SK-N-SH treated with all-trans-retinoic acid at 6 μM for 48 hours (cell line): Measurements from ENCODE around the gene PTX3.

Source experiments
- ATAC-seq: fragments of 200-7000 bp; cut with Tn5 transposase; 3 replicates; pipeline ENCODE4 v1.9.1; 2020; ENCODE audit warnings: mild to moderate bottlenecking, moderate library complexity
- BACH2 ChIP-seq: fragments of 250-450 bp; sonication (Bioruptor Pico); IDR thresholded peaks from 2 replicates; pipeline ENCODE4 v1.9.0; 2021; ENCODE audit warnings: mild to moderate bottlenecking, borderline replicate concordance
- CSDC2 ChIP-seq: fragments of 250-450 bp; sonication (Bioruptor Pico); IDR thresholded peaks from 2 replicates; pipeline ENCODE4 v1.5.0; 2020; ENCODE audit warnings: mild to moderate bottlenecking, moderate library complexity
- ESRRG ChIP-seq: fragments of 250-450 bp; sonication (Bioruptor Pico); IDR thresholded peaks from 2 replicates; pipeline ENCODE4 v1.6.1; 2021; ENCODE audit warnings: mild to moderate bottlenecking
- GLIS3 ChIP-seq: fragments of 250-450 bp; sonication (Bioruptor Pico); IDR thresholded peaks from 2 replicates; pipeline ENCODE4 v1.5.0; 2020; ENCODE audit warnings: mild to moderate bottlenecking, moderate library complexity
- ISL1 ChIP-seq: fragments of 250-450 bp; sonication (Bioruptor Pico); IDR thresholded peaks from 2 replicates; pipeline ENCODE4 v2.1.2; 2022; ENCODE audit warnings: mild to moderate bottlenecking, moderate library complexity
- OSR1 ChIP-seq: fragments of 250-450 bp; sonication (Bioruptor Pico); IDR thresholded peaks from 2 replicates; pipeline ENCODE4 v1.8.0; 2022; ENCODE audit warnings: moderate library complexity, mild to moderate bottlenecking, inconsistent platforms
- PPARA ChIP-seq: fragments of 250-450 bp; sonication (Bioruptor Pico); IDR thresholded peaks from 2 replicates; pipeline ENCODE4 v1.5.0; 2020; ENCODE audit warnings: mild to moderate bottlenecking, borderline replicate concordance
- RARB ChIP-seq: fragments of 250-450 bp; sonication (Bioruptor Pico); IDR thresholded peaks from 2 replicates; pipeline ENCODE4 v1.8.0; 2021; ENCODE audit warnings: mild to moderate bottlenecking, moderate library complexity
- SNAI2 ChIP-seq: fragments of 250-450 bp; sonication (Bioruptor Pico); IDR thresholded peaks from 2 replicates; pipeline ENCODE4 v1.5.0; 2020; ENCODE audit warnings: mild to moderate bottlenecking, moderate library complexity
- TCF4 ChIP-seq: fragments of 250-450 bp; sonication (Bioruptor Pico); IDR thresholded peaks from 2 replicates; pipeline ENCODE4 v1.8.0; 2021; ENCODE audit warnings: mild to moderate bottlenecking, moderate library complexity, borderline replicate concordance
- TOX ChIP-seq: fragments of 250-450 bp; sonication (Bioruptor Pico); IDR thresholded peaks from 2 replicates; pipeline ENCODE4 v1.8.0; 2021; ENCODE audit warnings: mild to moderate bottlenecking, moderate library complexity, borderline replicate concordance
- ZFP3 ChIP-seq: fragments of 250-450 bp; sonication (Bioruptor Pico); IDR thresholded peaks from 2 replicates; pipeline ENCODE4 v1.5.0; 2020; ENCODE audit warnings: mild to moderate bottlenecking, moderate library complexity
- ZFP30 ChIP-seq: fragments of 450-650 bp; formaldehyde crosslinking; IDR thresholded peaks from 2 replicates; pipeline ENCODE4 v1.5.0; 2022; ENCODE audit warnings: mild to moderate bottlenecking, moderate library complexity
- ZNF565 ChIP-seq: fragments of 450-650 bp; formaldehyde crosslinking; conservative IDR thresholded peaks from 2 replicates; pipeline ENCODE4 v1.5.0; 2020; ENCODE audit warnings: low read depth, mild to moderate bottlenecking, moderate library complexity
- ZNF8 ChIP-seq: fragments of 450-650 bp; formaldehyde crosslinking; IDR thresholded peaks from 2 replicates; pipeline ENCODE4 v1.5.0; 2020; ENCODE audit warnings: mild to moderate bottlenecking, moderate library complexity
- TF ChIP-seq, protein P1 (sequence below): fragments of 250-450 bp; sonication (Bioruptor Pico); IDR thresholded peaks from 2 replicates; pipeline ENCODE4 v1.5.1; 2020; ENCODE audit warnings: low read depth, mild to moderate bottlenecking, moderate library complexity
- TF ChIP-seq, protein P2 (sequence below): fragments of 250-450 bp; sonication (Bioruptor Pico); IDR thresholded peaks from 2 replicates; pipeline ENCODE4 v1.8.0; 2021; ENCODE audit warnings: low read depth, mild to moderate bottlenecking, moderate library complexity, borderline replicate concordance
- TF ChIP-seq, protein P3 (sequence below): fragments of 250-450 bp; sonication (Bioruptor Pico); IDR thresholded peaks from 2 replicates; pipeline ENCODE4 v1.5.0; 2020; ENCODE audit warnings: mild to moderate bottlenecking, moderate library complexity

PTX3 gene

DNA sequence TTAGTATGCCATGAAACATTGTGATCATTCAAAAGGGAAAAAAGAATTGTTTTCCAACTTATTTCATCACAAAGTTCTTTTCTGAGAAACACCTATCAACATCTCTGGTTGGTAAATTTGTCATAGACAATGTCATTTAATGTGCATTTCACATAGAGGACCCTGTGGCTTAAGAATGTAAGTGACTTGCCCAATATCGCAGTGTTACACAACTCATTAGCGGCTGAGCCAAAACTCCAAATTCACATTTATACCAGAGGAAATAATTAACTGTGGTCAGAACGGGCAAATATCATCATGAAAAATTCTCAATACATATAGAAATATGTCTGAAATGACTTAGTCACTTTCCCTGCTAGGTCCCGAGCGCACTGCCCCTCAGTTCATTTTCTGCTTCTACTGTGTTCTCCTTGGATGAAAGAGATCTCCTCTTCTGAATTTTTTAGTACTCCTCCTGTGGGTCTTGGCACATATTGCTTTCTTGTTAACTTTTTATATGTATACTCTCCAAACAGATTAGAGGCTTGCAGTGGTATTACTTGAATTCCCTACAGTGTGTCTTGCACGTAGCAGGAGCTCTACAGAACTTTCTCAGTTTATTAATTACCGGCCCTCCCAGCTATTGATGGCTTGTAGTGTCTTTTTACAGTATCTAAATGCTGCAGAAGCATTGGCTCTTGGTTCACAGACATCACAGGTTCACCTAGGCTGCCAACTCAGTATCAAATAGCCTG, 33.1 kb downstream of the PTX3 start:
- TF ChIP-seq ZFP3 (CRISPR knock-in tag) (no peak), CSDC2 (CRISPR knock-in tag) (no peak), GLIS3 (CRISPR knock-in tag) (no peak), BACH2 (CRISPR knock-in tag) (no peak)
- ATAC-seq, result no peak

DNA sequence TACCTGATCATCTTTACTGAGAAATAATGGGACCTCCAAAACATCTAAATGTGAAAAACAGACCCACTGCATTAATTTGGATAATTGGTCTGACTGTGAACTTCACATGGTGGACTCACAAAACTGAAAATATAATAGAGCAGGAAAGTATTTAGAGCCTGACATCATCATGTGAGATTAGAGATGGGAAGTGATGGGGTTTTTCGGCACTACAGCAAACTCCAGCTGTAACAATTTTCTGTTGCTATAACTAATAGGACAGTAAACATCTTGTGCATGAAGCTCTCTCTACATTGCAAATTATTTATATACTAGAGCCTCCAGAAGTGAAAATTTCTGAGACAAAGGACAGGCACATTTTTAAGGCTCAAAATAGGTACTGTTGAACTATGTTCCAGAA, 34.4 kb downstream of the PTX3 start:
- ATAC-seq, result no peak

DNA sequence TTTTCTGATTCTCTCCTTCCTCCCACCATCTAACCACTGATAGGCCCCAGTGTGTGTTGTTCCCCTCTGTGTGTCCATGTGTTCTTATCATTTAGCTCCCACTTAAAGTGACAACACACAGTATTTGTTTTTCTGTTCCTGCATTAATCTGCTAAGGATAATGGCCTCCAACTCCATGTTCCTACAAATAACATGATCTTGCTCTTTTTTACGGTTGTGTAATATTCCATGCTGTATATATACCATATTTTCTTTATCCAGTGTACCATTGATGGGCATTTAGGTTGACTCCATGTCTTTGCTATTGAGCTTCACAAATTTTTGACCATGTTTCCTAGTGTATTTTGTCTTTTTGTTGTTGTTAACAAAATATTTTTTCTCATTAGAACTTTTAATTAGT, 36.0 kb downstream of the PTX3 start:
- ATAC-seq, result no peak
- TF ChIP-seq CSDC2 (CRISPR knock-in tag), result no peak
- TF ChIP-seq ZNF8 (CRISPR knock-in tag), result no peak
- no peak for TF ChIP-seq ISL1 (CRISPR knock-in tag)
- no peak for TF ChIP-seq PPARA (CRISPR knock-in tag)
- TF ChIP-seq ESRRG (CRISPR knock-in tag), result no peak

More for the DNA sequence above, 34.4 kb downstream of the PTX3 start:
- TF ChIP-seq ISL1 (CRISPR knock-in tag) (no peak), BACH2 (CRISPR knock-in tag) (no peak), ZFP30 (no peak), OSR1 (CRISPR knock-in tag) (no peak), GLIS3 (CRISPR knock-in tag) (no peak), TOX (CRISPR knock-in tag) (no peak), RARB (CRISPR knock-in tag) (no peak), ZNF565 (CRISPR knock-in tag) (no peak), SNAI2 (CRISPR knock-in tag) (no peak)
- TF ChIP-seq, protein P1, sequence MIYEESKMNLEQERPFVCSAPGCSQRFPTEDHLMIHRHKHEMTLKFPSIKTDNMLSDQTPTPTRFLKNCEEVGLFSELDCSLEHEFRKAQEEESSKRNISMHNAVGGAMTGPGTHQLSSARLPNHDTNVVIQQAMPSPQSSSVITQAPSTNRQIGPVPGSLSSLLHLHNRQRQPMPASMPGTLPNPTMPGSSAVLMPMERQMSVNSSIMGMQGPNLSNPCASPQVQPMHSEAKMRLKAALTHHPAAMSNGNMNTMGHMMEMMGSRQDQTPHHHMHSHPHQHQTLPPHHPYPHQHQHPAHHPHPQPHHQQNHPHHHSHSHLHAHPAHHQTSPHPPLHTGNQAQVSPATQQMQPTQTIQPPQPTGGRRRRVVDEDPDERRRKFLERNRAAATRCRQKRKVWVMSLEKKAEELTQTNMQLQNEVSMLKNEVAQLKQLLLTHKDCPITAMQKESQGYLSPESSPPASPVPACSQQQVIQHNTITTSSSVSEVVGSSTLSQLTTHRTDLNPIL, result no peak
- TF ChIP-seq, protein P2, sequence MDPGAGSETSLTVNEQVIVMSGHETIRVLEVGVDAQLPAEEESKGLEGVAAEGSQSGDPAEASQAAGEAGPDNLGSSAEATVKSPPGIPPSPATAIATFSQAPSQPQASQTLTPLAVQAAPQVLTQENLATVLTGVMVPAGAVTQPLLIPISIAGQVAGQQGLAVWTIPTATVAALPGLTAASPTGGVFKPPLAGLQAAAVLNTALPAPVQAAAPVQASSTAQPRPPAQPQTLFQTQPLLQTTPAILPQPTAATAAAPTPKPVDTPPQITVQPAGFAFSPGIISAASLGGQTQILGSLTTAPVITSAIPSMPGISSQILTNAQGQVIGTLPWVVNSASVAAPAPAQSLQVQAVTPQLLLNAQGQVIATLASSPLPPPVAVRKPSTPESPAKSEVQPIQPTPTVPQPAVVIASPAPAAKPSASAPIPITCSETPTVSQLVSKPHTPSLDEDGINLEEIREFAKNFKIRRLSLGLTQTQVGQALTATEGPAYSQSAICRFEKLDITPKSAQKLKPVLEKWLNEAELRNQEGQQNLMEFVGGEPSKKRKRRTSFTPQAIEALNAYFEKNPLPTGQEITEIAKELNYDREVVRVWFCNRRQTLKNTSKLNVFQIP (CRISPR knock-in tag), result no peak
- TF ChIP-seq, all 23 proteins: peak for 0

DNA sequence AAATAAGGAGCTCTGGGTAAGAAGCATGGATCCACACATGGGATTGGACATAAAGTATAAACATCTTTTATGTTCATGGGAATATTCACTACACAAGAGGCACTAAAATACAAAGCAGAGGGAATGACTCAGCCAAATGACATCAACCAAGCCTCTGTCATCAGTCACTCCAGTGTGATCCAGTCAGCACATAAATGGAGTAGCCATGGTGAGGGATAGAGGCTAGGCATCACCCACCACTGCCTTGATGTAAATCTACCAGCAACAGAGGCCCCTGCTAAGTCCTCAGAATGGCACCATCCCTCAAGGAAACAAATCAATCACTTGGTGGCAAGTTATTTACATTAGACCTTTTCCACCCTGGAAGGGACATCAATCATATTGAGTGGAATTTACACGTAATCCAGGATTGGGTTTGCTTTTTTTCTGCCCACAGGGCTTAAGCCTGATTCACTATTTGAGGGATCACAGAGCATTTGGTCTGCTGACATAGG, 39.3 kb downstream of the PTX3 start:
- TF ChIP-seq TCF4 (CRISPR knock-in tag) (no peak), ZNF8 (CRISPR knock-in tag) (no peak), ISL1 (CRISPR knock-in tag) (no peak)
- ATAC-seq, result peak; percentile 40; the same call in 1 of the 3 replicates

DNA sequence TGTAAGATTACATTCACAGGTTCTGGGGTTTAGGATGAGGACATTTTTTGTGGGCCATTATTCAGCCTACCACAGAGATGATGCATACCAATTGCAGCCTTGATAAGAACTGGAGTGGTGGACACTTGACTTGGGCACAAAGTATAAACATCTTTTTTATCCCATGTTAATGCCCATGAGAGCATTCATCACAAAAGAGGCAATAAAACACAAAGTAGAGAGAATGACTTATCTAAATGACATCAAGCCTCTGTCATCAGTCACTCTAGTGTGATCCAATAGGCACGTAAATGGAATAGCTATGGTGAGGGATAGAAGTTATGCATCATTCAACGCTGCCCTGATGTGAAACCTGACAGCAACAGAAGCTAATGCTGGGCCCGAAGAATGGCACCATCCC, 40.8 kb downstream of the PTX3 start:
- ATAC-seq, result no peak
- TF ChIP-seq CSDC2 (CRISPR knock-in tag), result no peak
- TF ChIP-seq, protein P3, sequence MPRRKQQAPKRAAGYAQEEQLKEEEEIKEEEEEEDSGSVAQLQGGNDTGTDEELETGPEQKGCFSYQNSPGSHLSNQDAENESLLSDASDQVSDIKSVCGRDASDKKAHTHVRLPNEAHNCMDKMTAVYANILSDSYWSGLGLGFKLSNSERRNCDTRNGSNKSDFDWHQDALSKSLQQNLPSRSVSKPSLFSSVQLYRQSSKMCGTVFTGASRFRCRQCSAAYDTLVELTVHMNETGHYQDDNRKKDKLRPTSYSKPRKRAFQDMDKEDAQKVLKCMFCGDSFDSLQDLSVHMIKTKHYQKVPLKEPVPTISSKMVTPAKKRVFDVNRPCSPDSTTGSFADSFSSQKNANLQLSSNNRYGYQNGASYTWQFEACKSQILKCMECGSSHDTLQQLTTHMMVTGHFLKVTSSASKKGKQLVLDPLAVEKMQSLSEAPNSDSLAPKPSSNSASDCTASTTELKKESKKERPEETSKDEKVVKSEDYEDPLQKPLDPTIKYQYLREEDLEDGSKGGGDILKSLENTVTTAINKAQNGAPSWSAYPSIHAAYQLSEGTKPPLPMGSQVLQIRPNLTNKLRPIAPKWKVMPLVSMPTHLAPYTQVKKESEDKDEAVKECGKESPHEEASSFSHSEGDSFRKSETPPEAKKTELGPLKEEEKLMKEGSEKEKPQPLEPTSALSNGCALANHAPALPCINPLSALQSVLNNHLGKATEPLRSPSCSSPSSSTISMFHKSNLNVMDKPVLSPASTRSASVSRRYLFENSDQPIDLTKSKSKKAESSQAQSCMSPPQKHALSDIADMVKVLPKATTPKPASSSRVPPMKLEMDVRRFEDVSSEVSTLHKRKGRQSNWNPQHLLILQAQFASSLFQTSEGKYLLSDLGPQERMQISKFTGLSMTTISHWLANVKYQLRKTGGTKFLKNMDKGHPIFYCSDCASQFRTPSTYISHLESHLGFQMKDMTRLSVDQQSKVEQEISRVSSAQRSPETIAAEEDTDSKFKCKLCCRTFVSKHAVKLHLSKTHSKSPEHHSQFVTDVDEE (CRISPR knock-in tag), result no peak
- TF ChIP-seq GLIS3 (CRISPR knock-in tag), result no peak
- TF ChIP-seq ZNF565 (CRISPR knock-in tag), result no peak
